ENCODE measurements around the gene TMC5.

DNA sequence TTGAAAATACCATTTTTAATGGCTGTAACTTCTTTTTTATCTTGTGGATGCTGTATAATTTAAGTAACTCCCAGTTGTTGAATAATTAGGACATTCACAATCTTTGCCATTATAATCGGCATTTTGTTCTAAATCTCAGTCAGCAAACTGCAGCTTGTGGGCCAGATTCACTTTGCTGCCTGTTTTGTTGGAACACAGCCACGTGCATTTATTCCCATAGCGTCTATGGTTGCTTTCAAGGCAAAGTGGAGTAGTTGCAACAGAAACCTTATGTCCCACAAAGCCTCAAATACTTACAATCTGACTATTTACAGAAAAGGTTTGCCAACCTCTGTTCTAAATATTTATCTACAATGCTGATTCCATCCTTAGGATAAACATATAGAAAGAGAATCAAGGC lies 39.2 kb upstream of the TMC5 start:
- no peak for TF ChIP-seq EGR1 (IDR thresholded peaks at IDR 0.05; ENCODE audit: low read depth)
- TF ChIP-seq, protein P1, sequence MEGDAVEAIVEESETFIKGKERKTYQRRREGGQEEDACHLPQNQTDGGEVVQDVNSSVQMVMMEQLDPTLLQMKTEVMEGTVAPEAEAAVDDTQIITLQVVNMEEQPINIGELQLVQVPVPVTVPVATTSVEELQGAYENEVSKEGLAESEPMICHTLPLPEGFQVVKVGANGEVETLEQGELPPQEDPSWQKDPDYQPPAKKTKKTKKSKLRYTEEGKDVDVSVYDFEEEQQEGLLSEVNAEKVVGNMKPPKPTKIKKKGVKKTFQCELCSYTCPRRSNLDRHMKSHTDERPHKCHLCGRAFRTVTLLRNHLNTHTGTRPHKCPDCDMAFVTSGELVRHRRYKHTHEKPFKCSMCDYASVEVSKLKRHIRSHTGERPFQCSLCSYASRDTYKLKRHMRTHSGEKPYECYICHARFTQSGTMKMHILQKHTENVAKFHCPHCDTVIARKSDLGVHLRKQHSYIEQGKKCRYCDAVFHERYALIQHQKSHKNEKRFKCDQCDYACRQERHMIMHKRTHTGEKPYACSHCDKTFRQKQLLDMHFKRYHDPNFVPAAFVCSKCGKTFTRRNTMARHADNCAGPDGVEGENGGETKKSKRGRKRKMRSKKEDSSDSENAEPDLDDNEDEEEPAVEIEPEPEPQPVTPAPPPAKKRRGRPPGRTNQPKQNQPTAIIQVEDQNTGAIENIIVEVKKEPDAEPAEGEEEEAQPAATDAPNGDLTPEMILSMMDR (IDR thresholded peaks at IDR 0.05 in 2 of 3, conservative IDR thresholded peaks at IDR 0.05 in 1 of 3; ENCODE audit: borderline replicate concordance in 1 of 3, insufficient read depth in 1 of 3, low read depth in 2 of 3, low read length in 2 of 3), result no peak
- TF ChIP-seq POLR2AphosphoS5 (IDR thresholded peaks at IDR 0.05; ENCODE audit: low read depth, low read length), result no peak
- no peak for TF ChIP-seq POLR2A (IDR thresholded peaks at IDR 0.05; ENCODE audit: borderline replicate concordance, extremely low read depth, insufficient read depth, insufficient read length)
- TF ChIP-seq MAX (IDR thresholded peaks at IDR 0.05), result no peak
- TF ChIP-seq ZFX (IDR thresholded peaks at IDR 0.05), result no peak
- TF ChIP-seq EZH2phosphoT487 (IDR thresholded peaks at IDR 0.05; ENCODE audit: borderline replicate concordance), result no peak
- no peak for TF ChIP-seq FOSL1 (IDR thresholded peaks at IDR 0.05; ENCODE audit: low read depth)
- no peak for TF ChIP-seq RAD21 (IDR thresholded peaks at IDR 0.05; ENCODE audit: low read depth)
- TF ChIP-seq YY1 (IDR thresholded peaks at IDR 0.05; ENCODE audit: extremely low read depth, insufficient replicate concordance, low read depth, low read length), result no peak
- TF ChIP-seq EZH2 (IDR thresholded peaks at IDR 0.05), result no peak
- TF ChIP-seq ELF1 (IDR thresholded peaks at IDR 0.05; ENCODE audit: borderline replicate concordance, low read depth), result no peak
- TF ChIP-seq SIN3A (IDR thresholded peaks at IDR 0.05; ENCODE audit: low read depth), result no peak
